AG08395 (cell line): ENCODE measurements around the gene COL20A1.
A peak's percentile ranks its signal among the peaks of the same experiment; 100 is the strongest.

ENCODE experiments used
- DNase-seq: peaks from one replicate; pipeline ENCODE4 v3.0.0; 2012; ENCODE audit warnings: mixed read lengths, low spot score

Gene COL20A1

GRCh38 chr20:63278661-63279060 lies 14.3 kb upstream of the COL20A1 start:
- no peak for DNase-seq

GRCh38 chr20:63279931-63280330 lies 13.1 kb upstream of the COL20A1 start:
- DNase-seq: no peak

- DNase-seq: no peak
Observed at GRCh38 chr20:63280371-63280770, 12.6 kb upstream of the COL20A1 start.

- no peak for DNase-seq
Observed at GRCh38 chr20:63280929-63281545, 11.9 kb upstream of the COL20A1 start.

- DNase-seq: no peak
Observed at GRCh38 chr20:63281742-63282665, 11.0 kb upstream of the COL20A1 start.

- DNase-seq: no peak
Observed at GRCh38 chr20:63282946-63283345, 10.0 kb upstream of the COL20A1 start.

- no peak for DNase-seq
Observed at GRCh38 chr20:63283397-63284082, 9.4 kb upstream of the COL20A1 start.

GRCh38 chr20:63284083-63284440 lies 8.9 kb upstream of the COL20A1 start:
- no peak for DNase-seq

GRCh38 chr20:63284544-63284949 lies 8.4 kb upstream of the COL20A1 start:
- DNase-seq: no peak

- no peak for DNase-seq
Observed at GRCh38 chr20:63284981-63285524, 7.9 kb upstream of the COL20A1 start.

GRCh38 chr20:63285636-63286615 lies 7.1 kb upstream of the COL20A1 start:
- no peak for DNase-seq

- no peak for DNase-seq
Observed at GRCh38 chr20:63286781-63287696, 5.9 kb upstream of the COL20A1 start.

- DNase-seq: no peak
Observed at GRCh38 chr20:63287697-63288580, 5.0 kb upstream of the COL20A1 start.

GRCh38 chr20:63288581-63289251 lies 4.3 kb upstream of the COL20A1 start:
- DNase-seq: no peak

GRCh38 chr20:63289311-63290135 lies 3.5 kb upstream of the COL20A1 start:
- no peak for DNase-seq

- DNase-seq: no peak
Observed at GRCh38 chr20:63290136-63290676, 2.8 kb upstream of the COL20A1 start.

- DNase-seq: peak; percentile 80
Observed at GRCh38 chr20:63290677-63291472, 2.1 kb upstream of the COL20A1 start.
